Erythroblast (primary cell): ENCODE results near the gene PLCL2.

Experiments used
- GATA1 ChIP-seq: IDR thresholded peaks from 2 replicates; pipeline ENCODE4 v1.6.1; 2011; ENCODE audit warnings: low read depth, mild to moderate bottlenecking, control low read depth, low read length, moderate library complexity
- POLR2A ChIP-seq: IDR thresholded peaks from 2 replicates; pipeline ENCODE4 v1.6.1; 2011; ENCODE audit warnings: mild to moderate bottlenecking, low read length

GRCh38 chr3:17070161-17070959 is 185.6 kb downstream of the PLCL2 start:
- no peak for TF ChIP-seq POLR2A
- no peak for TF ChIP-seq GATA1
